ENCODE data around the gene AHR.
A peak's percentile ranks its signal among the peaks of the same experiment; 100 is the strongest.

AHR gene

DNA sequence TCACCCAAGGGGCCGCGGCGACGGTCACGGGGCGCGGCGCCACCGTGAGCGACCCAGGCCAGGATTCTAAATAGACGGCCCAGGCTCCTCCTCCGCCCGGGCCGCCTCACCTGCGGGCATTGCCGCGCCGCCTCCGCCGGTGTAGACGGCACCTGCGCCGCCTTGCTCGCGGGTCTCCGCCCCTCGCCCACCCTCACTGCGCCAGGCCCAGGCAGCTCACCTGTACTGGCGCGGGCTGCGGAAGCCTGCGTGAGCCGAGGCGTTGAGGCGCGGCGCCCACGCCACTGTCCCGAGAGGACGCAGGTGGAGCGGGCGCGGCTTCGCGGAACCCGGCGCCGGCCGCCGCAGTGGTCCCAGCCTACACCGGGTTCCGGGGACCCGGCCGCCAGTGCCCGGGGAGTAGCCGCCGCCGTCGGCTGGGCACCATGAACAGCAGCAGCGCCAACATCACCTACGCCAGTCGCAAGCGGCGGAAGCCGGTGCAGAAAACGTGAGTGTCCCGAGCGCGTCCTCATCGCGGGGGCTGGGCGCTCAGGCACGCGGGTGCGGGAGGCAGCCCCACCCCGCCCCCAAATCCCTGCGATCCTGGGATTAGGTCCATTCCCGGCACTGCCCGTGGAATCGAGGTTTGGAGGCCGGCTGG is 509 bp downstream of the AHR start:
- Mint-ChIP-seq H3K4me3 (peak overlapping the region; percentile 88), H3K27ac (peak overlapping the region; percentile 91), H3K27me3 (no peaks in the 10 kb centered on the region), H3K36me3 (ENCODE audit: low read depth) (peaks cover 18% of the 10 kb centered on the region), H3K9me3 (peaks cover 6% of the 10 kb centered on the region), H3K4me1 (ENCODE audit: low read depth) (peaks cover 35% of the 10 kb centered on the region)
- DNase-seq, result peak; percentile 78

DNA sequence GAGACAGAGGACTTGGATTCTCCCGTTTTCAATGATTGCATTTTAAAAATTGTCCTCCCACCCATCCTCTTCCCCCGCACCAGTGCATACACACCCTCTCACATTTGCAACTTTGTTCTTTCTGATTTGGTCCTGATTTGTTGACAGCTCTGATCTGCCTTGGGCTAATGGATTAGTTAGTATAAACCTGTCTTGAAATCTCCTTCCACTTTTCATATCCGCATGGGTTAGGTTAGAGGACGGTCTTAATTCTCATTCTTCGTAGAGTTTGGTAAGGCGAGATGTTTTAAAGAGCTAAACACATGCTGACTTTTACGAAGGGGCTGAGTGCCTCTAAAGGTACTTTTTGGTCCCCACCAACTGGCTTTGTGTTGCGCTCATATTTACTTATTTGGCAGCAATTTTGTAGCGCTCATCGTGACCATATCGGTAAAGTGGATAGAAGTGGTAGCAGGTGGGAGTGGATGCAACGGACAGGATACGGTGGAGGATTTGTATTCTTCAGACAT is 1.1 kb downstream of the AHR start:
- Mint-ChIP-seq H3K27ac (peak overlapping the region; percentile 91), H3K4me1 (ENCODE audit: low read depth) (peaks cover 40% of the 10 kb centered on the region), H3K9me3 (peaks cover 6% of the 10 kb centered on the region), H3K27me3 (no peaks in the 10 kb centered on the region), H3K36me3 (ENCODE audit: low read depth) (peaks cover 18% of the 10 kb centered on the region), H3K4me3 (peak overlapping the region; percentile 88)
- peak; percentile 40 for DNase-seq

DNA sequence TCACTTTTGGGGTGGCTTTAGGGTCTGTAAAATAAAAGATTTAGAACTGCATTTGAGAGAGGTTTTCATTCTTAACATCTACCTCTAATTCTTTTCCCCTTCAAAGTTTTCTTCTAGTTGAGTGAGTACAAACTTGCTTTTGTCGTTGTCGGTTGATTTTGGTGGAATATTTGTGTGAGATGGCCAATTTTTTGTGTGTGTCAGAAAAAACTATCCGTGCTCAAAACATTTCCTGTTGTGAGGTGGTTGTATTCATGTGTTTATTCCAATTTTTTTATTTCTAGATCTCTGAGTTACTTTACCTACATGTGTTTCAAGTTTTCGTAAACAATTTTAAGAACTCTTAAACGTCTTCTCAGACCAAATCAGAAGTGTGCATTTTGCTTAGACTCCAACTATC is 1.6 kb downstream of the AHR start:
- no peak for DNase-seq
- peak overlapping the region; percentile 88 for H3K4me3 Mint-ChIP-seq
- H3K27ac Mint-ChIP-seq, result peak overlapping the region; percentile 91
- H3K4me1 Mint-ChIP-seq (ENCODE audit: low read depth), result peaks cover 45% of the 10 kb centered on the region
- peaks cover 18% of the 10 kb centered on the region for H3K36me3 Mint-ChIP-seq (ENCODE audit: low read depth)
- peaks cover 6% of the 10 kb centered on the region for H3K9me3 Mint-ChIP-seq
- H3K27me3 Mint-ChIP-seq, result no peaks in the 10 kb centered on the region

DNA sequence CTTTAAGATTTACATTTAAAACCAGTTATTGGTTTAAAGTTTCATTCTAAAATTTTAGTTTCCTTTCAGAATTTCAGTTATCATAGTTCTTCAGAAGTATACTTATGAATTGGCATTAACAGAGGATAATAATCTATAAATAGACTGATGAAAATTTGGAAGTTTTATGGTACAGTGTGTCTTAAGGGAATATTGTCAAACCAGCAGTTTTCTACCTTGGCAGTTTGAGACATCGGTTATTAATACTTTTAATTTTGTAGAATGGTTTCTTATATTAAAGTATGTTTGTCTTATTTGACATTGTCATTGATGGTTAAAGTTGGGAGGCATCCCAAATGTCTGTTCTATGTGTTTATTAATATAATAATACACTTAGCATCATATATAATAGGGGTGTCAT is 2.0 kb downstream of the AHR start:
- Mint-ChIP-seq H3K27me3 (no peaks in the 10 kb centered on the region), H3K36me3 (ENCODE audit: low read depth) (peaks cover 18% of the 10 kb centered on the region), H3K9me3 (peaks cover 6% of the 10 kb centered on the region), H3K27ac (peak overlapping the region; percentile 91), H3K4me1 (ENCODE audit: low read depth) (peaks cover 49% of the 10 kb centered on the region), H3K4me3 (peak overlapping the region; percentile 88)
- no peak for DNase-seq

DNA sequence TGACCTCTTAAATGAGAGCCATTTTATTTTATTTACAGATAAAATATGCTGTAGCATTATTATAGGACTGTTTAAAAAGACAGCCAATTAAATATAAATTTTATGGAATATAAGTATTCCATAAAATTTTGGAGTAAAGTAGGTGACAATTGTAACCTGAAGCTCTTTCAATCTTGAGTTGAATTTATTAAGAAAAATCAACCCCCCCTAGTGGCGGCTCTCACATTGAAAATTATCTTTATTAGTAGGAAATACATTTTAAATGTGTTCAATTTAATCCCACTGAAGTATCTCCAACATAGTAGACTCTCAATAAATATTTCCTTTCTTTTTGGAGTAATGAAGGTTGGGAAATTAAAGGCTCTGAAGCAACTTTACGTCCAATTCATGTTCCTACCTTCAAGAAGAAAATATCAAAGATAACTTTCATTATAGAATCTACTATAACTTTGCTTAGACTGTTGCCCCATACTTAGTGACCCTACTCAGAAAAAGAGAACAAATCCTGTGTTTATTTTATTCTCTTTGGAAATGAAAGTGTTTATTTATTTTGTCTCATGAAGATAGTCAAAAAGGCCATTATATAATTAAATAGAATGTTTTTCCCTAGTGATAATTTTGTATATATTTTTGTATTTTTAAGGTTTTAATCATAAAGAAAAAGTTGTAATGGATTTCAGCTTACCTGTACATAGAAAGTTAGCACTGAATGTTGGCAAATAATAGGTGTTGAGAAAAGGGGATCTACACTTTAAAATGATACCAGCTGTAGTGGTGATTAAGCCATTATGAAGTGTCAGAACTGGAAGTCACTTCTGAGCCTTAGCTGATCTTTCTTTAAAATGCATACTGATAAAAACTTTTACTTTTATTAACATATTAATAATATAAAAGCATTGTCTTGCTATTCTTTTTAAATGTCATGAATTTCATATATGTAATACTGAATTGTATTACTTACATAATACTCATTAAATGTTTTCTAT is 3.3 kb downstream of the AHR start:
- Mint-ChIP-seq H3K4me3 (peak overlapping the region; percentile 68), H3K4me1 (ENCODE audit: low read depth) (peaks cover 56% of the 10 kb centered on the region), H3K9me3 (peaks cover 6% of the 10 kb centered on the region), H3K36me3 (ENCODE audit: low read depth) (peaks cover 22% of the 10 kb centered on the region), H3K27me3 (no peaks in the 10 kb centered on the region), H3K27ac (peak overlapping the region; percentile 60)
- DNase-seq, result no peak

DNA sequence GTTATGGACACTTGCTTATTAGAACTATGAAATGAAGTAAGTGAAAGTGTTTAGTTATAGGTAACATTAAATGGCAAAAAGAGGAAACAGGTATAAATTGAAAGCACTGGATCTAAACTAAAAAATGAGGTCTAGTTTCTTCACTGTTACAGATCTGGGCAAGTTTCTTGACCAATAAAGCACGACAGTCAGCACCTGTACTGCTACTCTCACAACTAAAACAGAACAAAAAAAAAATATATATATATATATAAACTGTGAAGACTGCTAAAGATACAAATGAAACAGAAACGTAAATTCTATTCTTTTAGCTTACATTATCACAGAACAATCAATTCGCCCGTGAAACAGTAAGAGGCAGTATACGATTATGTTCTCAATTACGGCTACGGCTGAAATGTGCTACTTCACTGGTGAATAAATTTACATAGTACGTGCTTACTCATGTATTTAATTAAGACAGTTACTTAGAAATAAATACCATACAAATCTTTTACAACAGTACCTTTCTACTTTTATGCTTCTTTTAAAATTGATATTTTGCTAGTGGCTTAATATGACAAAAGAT is 4.2 kb downstream of the AHR start:
- no peaks in the 10 kb centered on the region for H3K27me3 Mint-ChIP-seq

DNA sequence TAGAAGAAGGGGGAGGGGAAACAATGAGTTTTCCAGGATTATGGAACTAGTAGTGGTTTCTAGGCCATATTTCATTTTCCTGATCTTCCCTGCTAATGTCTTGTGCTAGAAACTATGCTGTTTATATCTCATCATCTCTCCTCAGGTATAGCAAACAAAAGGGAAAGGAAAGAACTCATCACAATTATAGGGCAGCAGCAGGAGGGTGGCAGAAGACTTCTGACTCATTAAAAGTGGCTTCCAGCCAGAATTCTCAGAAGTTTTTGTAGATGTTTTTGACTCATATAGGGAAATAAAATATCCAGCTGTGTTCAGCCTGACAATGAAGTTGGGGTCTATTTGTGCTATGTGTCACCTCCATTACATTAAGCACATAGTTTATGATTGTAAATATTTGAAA is 6.5 kb downstream of the AHR start:
- no peak for DNase-seq
- peak overlapping the region; percentile 70 for H3K4me3 Mint-ChIP-seq
- no peaks in the 10 kb centered on the region for H3K9me3 Mint-ChIP-seq
- peaks cover 15% of the 10 kb centered on the region for H3K36me3 Mint-ChIP-seq (ENCODE audit: low read depth)
- peaks cover 40% of the 10 kb centered on the region for H3K4me1 Mint-ChIP-seq (ENCODE audit: low read depth)
- peak overlapping the region; percentile 96 for H3K27ac Mint-ChIP-seq
- H3K27me3 Mint-ChIP-seq, result no peaks in the 10 kb centered on the region

More for the DNA sequence above, 4.2 kb downstream of the AHR start:
- DNase-seq, result no peak
- peak overlapping the region; percentile 62 for H3K4me3 Mint-ChIP-seq
- H3K27ac Mint-ChIP-seq, result peak overlapping the region; percentile 68
- peaks cover 47% of the 10 kb centered on the region for H3K4me1 Mint-ChIP-seq (ENCODE audit: low read depth)
- H3K9me3 Mint-ChIP-seq, result peaks cover 2% of the 10 kb centered on the region
- peaks cover 20% of the 10 kb centered on the region for H3K36me3 Mint-ChIP-seq (ENCODE audit: low read depth)

DNA sequence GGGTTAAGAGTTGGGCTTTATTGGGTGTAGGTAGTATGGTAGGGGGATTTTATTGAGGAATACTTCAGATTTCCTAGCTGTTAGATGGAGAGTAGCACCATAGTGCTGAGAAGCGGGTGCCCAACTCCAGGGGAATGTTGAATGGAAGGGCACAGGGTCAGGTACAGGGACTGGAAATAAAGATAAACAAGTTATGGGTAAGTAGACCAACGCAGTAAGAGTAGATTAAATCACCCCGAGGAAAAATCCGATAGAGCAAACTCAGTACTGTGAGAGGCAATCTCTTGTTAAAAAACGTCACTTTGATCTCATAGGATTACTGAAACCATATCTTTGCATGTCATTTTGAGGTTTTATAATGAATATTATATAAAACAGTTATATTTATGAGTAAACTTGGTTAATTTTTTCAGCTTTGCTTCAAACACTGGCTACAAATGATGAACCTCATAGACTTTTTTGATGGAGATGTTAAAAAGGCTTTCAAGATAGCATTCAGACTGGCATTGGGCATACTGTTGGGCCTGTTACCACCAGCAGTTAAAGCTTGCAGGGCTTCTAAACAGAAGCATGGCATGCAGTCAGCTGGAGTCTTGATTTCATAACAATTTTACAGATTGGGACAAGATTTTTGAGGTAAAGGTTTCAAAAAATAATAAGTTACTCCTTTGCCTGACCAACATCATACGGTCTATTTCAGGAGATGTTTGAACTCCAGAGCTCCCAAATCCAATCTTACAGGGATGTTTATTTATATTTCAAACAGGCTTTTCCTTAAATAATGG is 7.1 kb downstream of the AHR start:
- peak overlapping the region; percentile 96 for H3K27ac Mint-ChIP-seq
- DNase-seq, result no peak
- no peaks in the 10 kb centered on the region for H3K9me3 Mint-ChIP-seq
- no peaks in the 10 kb centered on the region for H3K27me3 Mint-ChIP-seq
- peak overlapping the region; percentile 70 for H3K4me3 Mint-ChIP-seq
- peaks cover 37% of the 10 kb centered on the region for H3K4me1 Mint-ChIP-seq (ENCODE audit: low read depth)
- peaks cover 13% of the 10 kb centered on the region for H3K36me3 Mint-ChIP-seq (ENCODE audit: low read depth)

DNA sequence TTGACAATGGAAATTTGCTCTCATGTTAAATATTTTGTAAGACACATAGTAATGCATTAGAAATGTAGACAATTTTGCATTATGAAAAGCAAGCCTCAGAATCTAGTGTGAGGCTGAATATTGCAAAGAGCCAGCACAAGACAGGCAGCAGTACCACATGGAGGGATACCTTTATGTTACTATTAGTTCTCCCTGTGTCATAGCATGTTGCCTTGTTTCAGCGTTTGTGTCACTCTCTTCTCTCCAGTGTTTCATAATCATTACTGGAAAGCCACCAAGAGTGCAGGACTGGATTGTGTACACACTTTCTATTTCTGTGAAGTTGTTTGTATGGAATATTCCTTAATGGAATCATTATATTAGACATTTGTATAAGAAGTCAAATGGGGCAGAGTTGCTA is 8.5 kb downstream of the AHR start:
- Mint-ChIP-seq H3K9me3 (no peaks in the 10 kb centered on the region), H3K27ac (no peak overlapping the region), H3K36me3 (ENCODE audit: low read depth) (peaks cover 27% of the 10 kb centered on the region), H3K27me3 (no peaks in the 10 kb centered on the region), H3K4me1 (ENCODE audit: low read depth) (peaks cover 33% of the 10 kb centered on the region), H3K4me3 (no peak overlapping the region)
- no peak for DNase-seq

DNA sequence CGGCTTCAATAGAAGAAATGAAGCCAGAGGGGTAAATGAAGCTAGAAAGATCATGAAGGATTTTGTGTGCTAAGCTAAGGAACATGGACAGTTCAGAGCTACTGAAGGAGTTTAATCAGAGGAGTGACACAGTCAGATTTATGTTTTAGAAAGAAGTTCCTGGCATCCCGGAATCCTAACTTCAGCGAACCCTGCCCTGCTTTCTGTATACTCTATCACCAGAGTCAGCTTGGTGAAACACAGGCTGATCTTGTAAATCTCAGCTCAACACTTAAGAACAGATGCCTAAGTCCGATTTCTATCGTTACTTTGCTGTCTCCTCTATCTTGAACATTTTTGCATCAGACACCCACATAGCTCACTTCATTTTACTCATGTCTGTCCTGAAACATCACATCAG is 9.1 kb downstream of the AHR start:
- no peak overlapping the region for H3K4me3 Mint-ChIP-seq
- H3K9me3 Mint-ChIP-seq, result no peaks in the 10 kb centered on the region
- H3K36me3 Mint-ChIP-seq (ENCODE audit: low read depth), result peaks cover 32% of the 10 kb centered on the region
- H3K4me1 Mint-ChIP-seq (ENCODE audit: low read depth), result peaks cover 31% of the 10 kb centered on the region
- no peak for DNase-seq
- H3K27me3 Mint-ChIP-seq, result no peaks in the 10 kb centered on the region
- no peak overlapping the region for H3K27ac Mint-ChIP-seq

DNA sequence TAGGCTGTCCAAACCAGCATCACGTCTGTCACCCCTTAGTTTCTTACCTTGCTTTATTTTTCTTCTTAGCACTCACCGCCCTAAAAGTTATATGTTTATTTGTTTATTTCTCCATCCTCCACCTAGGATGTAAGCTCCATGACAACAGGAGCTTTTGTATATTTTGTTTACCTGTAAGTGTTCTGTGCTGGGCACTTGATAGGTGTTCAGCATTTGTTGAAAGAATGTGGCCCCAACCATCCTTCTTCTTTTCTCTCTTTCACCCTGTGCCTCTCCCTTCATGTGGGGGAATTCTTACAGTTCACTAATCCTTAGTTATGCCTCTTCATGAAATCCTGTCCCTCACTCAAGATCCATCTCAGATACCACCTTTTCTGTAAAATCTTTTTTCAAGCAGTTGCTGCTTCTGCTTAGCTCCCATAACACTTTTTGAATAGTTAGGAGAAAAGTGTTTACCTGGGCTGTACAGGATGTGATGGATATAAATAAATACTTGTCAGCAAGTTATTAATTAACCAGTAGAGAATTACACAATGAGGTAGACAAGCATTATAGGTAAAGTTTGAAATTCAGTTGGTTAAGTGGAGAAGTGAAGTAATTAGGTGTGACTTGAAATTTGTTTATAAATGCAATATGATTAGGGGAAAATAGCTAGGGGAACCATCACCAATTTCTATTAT is 9.7 kb downstream of the AHR start:
- no peak overlapping the region for H3K27ac Mint-ChIP-seq
- no peaks in the 10 kb centered on the region for H3K27me3 Mint-ChIP-seq
- H3K9me3 Mint-ChIP-seq, result no peaks in the 10 kb centered on the region
- H3K36me3 Mint-ChIP-seq (ENCODE audit: low read depth), result peaks cover 37% of the 10 kb centered on the region
- H3K4me3 Mint-ChIP-seq, result no peak overlapping the region
- peaks cover 28% of the 10 kb centered on the region for H3K4me1 Mint-ChIP-seq (ENCODE audit: low read depth)
- no peak for DNase-seq

DNA sequence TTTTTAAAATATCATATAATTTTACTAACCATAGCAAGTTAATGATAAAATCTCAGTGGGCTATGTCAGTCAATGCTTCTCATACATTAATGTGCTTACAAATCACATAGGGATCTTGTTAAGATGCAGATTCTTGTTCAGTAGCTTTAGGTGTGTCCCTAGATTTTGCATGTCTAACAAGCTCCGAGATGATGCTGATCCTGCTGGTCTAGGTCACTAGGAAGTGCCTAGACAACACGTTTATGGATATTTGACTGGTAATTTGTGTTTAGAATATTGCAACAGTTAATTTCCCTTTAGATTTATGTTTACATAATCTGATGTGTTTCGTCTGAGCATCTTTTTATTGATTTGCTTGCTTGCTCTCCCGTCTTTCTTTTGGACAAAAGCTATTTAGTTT is 12.7 kb downstream of the AHR start:
- Mint-ChIP-seq H3K36me3 (ENCODE audit: low read depth) (peaks cover 50% of the 10 kb centered on the region), H3K27me3 (no peaks in the 10 kb centered on the region), H3K4me3 (no peak overlapping the region), H3K9me3 (no peaks in the 10 kb centered on the region), H3K4me1 (ENCODE audit: low read depth) (peaks cover 10% of the 10 kb centered on the region), H3K27ac (no peak overlapping the region)
- DNase-seq, result no peak

DNA sequence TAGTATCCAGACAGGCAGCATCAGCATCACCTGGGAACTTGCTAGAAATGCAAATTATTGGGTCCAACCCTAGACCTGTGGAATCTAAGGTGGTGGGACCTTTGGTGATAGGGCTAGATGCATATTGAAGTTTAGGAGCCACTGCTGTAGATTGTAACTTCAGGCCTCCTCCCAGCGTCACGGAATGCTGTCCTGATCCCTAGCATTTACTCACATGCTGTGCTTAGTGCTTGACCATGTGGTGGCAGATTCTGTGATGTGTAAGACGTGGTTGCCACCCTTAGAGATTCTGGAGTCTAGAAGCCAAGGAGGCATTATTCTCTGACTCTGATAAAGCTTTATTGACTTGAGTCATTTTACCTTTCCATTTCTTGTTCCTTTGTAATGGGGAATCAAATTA is 13.5 kb downstream of the AHR start:
- H3K4me3 Mint-ChIP-seq, result no peak overlapping the region
- H3K9me3 Mint-ChIP-seq, result no peaks in the 10 kb centered on the region
- no peak overlapping the region for H3K27ac Mint-ChIP-seq
- no peaks in the 10 kb centered on the region for H3K27me3 Mint-ChIP-seq
- DNase-seq, result no peak
- peaks cover 14% of the 10 kb centered on the region for H3K4me1 Mint-ChIP-seq (ENCODE audit: low read depth)
- H3K36me3 Mint-ChIP-seq (ENCODE audit: low read depth), result peaks cover 56% of the 10 kb centered on the region
